Brain microvascular endothelial cell (primary cell): ENCODE data around the gene ZNF717.
"Not testable (repeated sequence)": the region's sequence is repeated elsewhere in the genome, so short reads cannot be mapped to it uniquely, and the experiment has no call there.

Experiments
- DNase-seq: peaks from one replicate; pipeline ENCODE4 v3.0.0-alpha.2; 2020
- H3K27ac ChIP-seq: fragments of 250-450 bp; sonication (Bioruptor Pico); 2 replicates; pipeline ENCODE4 v1.5.1; 2020; ENCODE audit warnings: mild to moderate bottlenecking, moderate library complexity
- H3K27me3 ChIP-seq: fragments of 250-450 bp; sonication (Bioruptor Pico); replicated peaks from 2 replicates; pipeline ENCODE4 v1.5.1; 2020; ENCODE audit warnings: mild to moderate bottlenecking
- H3K36me3 ChIP-seq: fragments of 250-450 bp; sonication (Bioruptor Pico); replicated peaks from 2 replicates; pipeline ENCODE4 v1.5.1; 2020; ENCODE audit warnings: mild to moderate bottlenecking
- H3K4me3 ChIP-seq: 2 replicates; pipeline ENCODE4 v1.5.1; 2011; ENCODE audit warnings: low read depth, mild to moderate bottlenecking, control low read depth, low read length, moderate library complexity
- in situ Hi-C: cut with HindIII; loops from 2 replicates; pipeline ENCODE4 v1.10.0; 2017; ENCODE audit warnings: low sequenced_read_pairs, low pct_ligation_motif_present
- TF ChIP-seq, protein P1 (sequence below): IDR thresholded peaks from 2 replicates; pipeline ENCODE4 v1.5.1; 2011; ENCODE audit warnings: low read depth, mild to moderate bottlenecking, moderate library complexity, low read length, control low read depth, inconsistent platforms; ENCODE audit errors: missing control alignments

ZNF717 gene

DNA sequence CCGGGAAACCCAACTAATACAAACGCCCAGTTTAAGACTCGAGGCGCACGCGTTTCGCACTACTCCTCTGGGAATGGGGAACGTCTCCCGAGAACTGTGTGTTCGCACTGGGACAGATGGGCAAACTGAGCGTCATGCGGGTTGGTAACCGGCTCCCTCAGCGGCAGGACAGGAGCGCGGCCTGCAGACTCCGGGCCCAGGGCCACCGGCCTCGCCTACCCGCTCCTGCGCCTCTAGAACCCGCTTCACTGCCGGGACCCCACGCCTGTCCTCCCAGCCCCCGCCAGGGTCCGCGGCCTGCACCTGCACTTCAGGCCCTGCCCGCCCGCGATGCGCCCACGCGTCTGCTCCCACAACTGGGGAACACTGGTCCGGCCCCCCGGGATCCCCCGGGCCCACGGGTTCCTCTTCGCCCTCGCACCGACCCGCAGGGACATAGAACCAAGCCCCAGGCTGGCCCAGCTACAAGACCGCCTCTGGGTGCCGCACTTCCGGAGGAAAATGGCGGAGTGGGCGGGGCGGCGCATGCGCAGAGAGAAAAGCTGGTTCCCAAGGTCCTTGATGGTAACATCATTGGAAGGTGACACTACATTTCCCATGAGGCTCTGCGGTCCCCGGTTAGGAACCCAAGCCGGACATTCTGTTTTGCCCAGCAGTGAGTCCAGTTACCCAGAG lies at the start of gene ZNF717:
TSS of gene ZNF717 (minus strand) at position 469 of the 675 bp plus-strand sequence. CDS start 2,187 bp downstream, outside the sequence.
- H3K36me3 ChIP-seq, in situ Hi-C loops, H3K27me3 ChIP-seq: not testable (repeated sequence)
- DNase-seq: peak; percentile 98
- TF ChIP-seq, protein P1, sequence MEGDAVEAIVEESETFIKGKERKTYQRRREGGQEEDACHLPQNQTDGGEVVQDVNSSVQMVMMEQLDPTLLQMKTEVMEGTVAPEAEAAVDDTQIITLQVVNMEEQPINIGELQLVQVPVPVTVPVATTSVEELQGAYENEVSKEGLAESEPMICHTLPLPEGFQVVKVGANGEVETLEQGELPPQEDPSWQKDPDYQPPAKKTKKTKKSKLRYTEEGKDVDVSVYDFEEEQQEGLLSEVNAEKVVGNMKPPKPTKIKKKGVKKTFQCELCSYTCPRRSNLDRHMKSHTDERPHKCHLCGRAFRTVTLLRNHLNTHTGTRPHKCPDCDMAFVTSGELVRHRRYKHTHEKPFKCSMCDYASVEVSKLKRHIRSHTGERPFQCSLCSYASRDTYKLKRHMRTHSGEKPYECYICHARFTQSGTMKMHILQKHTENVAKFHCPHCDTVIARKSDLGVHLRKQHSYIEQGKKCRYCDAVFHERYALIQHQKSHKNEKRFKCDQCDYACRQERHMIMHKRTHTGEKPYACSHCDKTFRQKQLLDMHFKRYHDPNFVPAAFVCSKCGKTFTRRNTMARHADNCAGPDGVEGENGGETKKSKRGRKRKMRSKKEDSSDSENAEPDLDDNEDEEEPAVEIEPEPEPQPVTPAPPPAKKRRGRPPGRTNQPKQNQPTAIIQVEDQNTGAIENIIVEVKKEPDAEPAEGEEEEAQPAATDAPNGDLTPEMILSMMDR: peak; percentile 3
- peak within 1 kb of the TSS; percentile 69 for H3K4me3 ChIP-seq
- peak within 1 kb of the TSS; percentile 92 for H3K27ac ChIP-seq

DNA sequence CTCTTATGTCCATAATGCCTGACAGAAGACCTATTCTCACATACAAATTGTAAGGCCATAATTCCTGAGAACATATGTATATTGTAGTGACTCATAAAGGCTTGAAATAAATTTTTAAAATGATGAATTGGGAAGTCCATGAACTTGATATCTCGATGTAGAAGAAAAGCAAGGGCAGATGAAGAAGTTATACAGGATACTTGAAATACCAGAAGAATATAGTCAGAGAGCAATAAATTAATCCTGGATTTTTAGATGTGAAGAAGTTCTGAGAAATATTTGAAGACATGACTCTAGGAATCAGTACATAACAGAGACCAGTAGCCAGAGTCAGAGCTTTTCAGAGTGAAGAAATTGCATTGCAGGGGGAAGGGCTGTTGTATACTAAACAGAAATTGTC lies 45.7 kb upstream of the ZNF717 start:
- H3K4me3 ChIP-seq, H3K27ac ChIP-seq, H3K36me3 ChIP-seq, in situ Hi-C loops, H3K27me3 ChIP-seq, DNase-seq: not testable (repeated sequence)

DNA sequence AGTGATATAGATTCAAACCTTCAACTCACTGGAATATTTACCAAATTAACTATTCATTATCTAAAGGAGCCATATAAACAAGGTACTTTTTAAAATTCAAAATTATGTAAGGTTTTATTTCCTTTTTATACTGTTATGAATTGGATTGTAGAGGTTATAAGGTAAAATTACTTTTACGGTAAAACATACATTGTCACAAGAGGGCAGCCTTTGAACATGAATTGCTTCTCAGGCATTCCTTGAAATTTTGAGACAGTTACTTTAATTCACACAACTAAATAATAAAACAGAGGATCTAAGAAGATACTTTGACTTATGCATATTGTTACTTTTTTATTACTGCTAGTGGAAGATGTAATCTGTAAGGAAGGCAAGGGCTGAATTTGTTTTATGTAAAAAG lies 32.7 kb upstream of the ZNF717 start:
- DNase-seq: peak; percentile 36
- H3K27ac ChIP-seq, H3K4me3 ChIP-seq, H3K27me3 ChIP-seq, in situ Hi-C loops, H3K36me3 ChIP-seq: not testable (repeated sequence)
- TF ChIP-seq, protein P1: peak; percentile 17

DNA sequence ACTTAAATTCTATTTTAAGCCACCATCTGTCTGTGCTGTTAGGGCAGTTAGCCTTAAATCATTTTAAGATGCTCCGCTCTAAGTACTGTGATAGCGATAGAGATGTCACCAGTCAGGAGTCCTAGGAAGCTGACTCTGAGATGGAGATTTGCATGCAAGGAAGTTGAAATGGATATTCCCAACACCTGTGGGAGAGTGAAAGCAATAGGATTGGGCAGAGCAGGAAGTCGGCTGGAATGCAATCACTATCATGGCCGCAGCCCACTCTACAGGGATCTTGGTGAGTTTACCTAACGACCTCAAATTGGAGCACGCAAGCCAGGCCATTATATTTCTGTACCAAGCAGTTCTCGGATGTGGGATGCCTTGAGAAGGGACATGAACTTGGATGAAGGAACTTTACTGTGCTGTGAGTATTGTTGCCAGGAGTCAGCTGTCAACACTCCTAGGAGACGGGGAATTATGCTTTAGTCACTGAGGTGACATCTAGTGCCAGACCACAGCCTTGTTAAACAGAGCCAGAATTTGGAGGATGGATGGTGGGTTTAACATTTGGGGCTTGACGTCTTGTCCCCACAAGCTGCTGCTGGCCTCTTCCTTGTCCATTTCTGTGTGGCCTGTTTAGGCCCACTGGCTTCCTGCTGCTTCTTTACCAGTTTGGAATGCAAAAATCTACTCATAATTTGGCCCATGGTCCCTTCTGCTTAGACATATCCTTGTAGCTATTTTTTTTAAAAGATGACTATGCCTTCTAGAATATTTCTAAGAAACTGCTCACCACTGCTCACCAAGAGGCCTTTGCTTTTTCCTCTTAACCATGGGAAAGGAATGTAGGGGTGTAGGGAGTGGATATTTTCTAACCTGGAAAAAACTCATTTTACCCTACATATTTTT lies 31.2 kb upstream of the ZNF717 start:
- peak; percentile 68 for DNase-seq
- H3K36me3 ChIP-seq, H3K4me3 ChIP-seq, in situ Hi-C loops, H3K27me3 ChIP-seq: not testable (repeated sequence)
- H3K27ac ChIP-seq: peak overlapping the region; percentile 67

DNA sequence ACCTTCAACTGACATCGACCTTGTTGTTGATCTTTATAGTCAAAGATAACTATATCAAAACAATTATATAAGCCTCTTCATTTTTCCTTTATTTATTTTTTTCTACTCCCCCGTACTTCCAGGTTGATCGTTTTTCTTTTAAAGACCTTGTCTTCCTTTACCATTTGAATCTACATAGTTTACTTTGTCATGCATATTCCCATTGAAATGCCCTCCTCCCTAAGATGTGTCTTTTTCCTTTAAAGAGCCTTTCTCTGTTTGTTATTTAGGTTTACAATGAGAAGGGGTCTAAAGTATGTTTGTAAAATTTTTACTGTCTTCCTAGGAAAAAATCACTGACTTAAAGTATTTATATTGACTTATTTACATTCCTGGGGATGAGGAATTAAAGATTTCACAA lies 29.4 kb upstream of the ZNF717 start:
- TF ChIP-seq, protein P1: no peak
- no peak for DNase-seq
- no peaks in the 10 kb centered on the region for H3K36me3 ChIP-seq
- no peaks in the 10 kb centered on the region for H3K27me3 ChIP-seq
- no peak overlapping the region for H3K4me3 ChIP-seq
- in situ Hi-C loops: no loop called here
- no peak overlapping the region for H3K27ac ChIP-seq

DNA sequence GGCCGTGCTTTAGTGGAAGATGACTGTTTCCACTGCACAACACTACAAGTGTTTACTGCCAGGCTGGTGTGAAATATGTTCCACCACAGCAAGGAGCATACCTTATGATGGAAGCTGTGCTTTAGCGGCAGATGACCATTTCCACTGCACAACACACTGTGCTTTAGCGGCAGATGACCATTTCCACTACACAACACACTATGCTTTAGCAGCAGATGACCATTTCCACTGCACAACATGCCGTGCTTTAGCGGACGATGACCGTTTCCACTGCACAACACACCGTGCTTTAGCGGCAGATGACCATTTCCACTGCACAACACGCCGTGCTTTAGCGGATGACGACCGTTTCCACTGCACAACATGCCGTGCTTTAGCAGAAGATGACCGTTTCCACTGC lies 2.8 kb downstream of the ZNF717 start:
- Histone ChIP-seq H3K27ac (no peak overlapping the region), H3K4me3 (no peak overlapping the region), H3K36me3 (peaks cover 5% of the 10 kb centered on the region), H3K27me3 (no peaks in the 10 kb centered on the region)
- DNase-seq: no peak
- in situ Hi-C loops: no loop called here
- TF ChIP-seq, protein P1: no peak
